Measurements from ENCODE around the gene PSMA1.
"Not testable (repeated sequence)": the region's sequence is repeated elsewhere in the genome, so short reads cannot be mapped to it uniquely, and the experiment has no call there.

Gene PSMA1

GRCh38 chr11:14519917-14520746 lies at the start of gene PSMA1:
Gene PSMA1, minus strand, starts transcription at chr11:14520386. Its CDS starts 87 bp downstream, at chr11:14520299.
- DNase-seq, result peak; percentile 98

- DNase-seq, result not testable (repeated sequence)
These were observed 49.3 kb upstream of the PSMA1 start for GRCh38 chr11:14569516-14569915.

- DNase-seq, result no peak
These were observed 47.0 kb upstream of the PSMA1 start for GRCh38 chr11:14567064-14567651.

GRCh38 chr11:14566331-14567063 lies 46.3 kb upstream of the PSMA1 start:
- no peak for DNase-seq

- no peak for DNase-seq
These were observed 45.7 kb upstream of the PSMA1 start for GRCh38 chr11:14565845-14566244.

- no peak for DNase-seq
These were observed 35.6 kb upstream of the PSMA1 start for GRCh38 chr11:14555818-14556217.

- no peak for DNase-seq
These were observed 34.8 kb upstream of the PSMA1 start for GRCh38 chr11:14554959-14555358.

- DNase-seq, result no peak
These were observed 31.9 kb upstream of the PSMA1 start for GRCh38 chr11:14552089-14552488.

- no peak for DNase-seq
These were observed 31.2 kb upstream of the PSMA1 start for GRCh38 chr11:14551380-14551779.

- DNase-seq, result no peak
These were observed 29.7 kb upstream of the PSMA1 start for GRCh38 chr11:14549891-14550290.

GRCh38 chr11:14547440-14547839 lies 27.3 kb upstream of the PSMA1 start:
- no peak for DNase-seq

- DNase-seq, result no peak
These were observed 26.5 kb upstream of the PSMA1 start for GRCh38 chr11:14546672-14547071.

- DNase-seq, result no peak
These were observed 24.4 kb upstream of the PSMA1 start for GRCh38 chr11:14544611-14545010.

- no peak for DNase-seq
These were observed 23.1 kb upstream of the PSMA1 start for GRCh38 chr11:14543260-14543659.

- DNase-seq, result no peak
These were observed 22.1 kb upstream of the PSMA1 start for GRCh38 chr11:14542324-14542723.

GRCh38 chr11:14541192-14541947 lies 21.2 kb upstream of the PSMA1 start:
- DNase-seq, result peak; percentile 24

- no peak for DNase-seq
These were observed 19.8 kb upstream of the PSMA1 start for GRCh38 chr11:14539982-14540421.

- DNase-seq, result no peak
These were observed 18.9 kb upstream of the PSMA1 start for GRCh38 chr11:14538926-14539554.

GRCh38 chr11:14538271-14538925 lies 18.2 kb upstream of the PSMA1 start:
- no peak for DNase-seq

GRCh38 chr11:14537134-14537599 lies 17.0 kb upstream of the PSMA1 start:
- DNase-seq, result no peak

- DNase-seq, result not testable (repeated sequence)
These were observed 15.0 kb upstream of the PSMA1 start for GRCh38 chr11:14535166-14535565.

GRCh38 chr11:14529951-14530350 lies 9.8 kb upstream of the PSMA1 start:
- no peak for DNase-seq
